Activated CD8-positive, alpha-beta T cell treated with anti-CD3 and anti-CD28 coated beads, Interleukin-2, amount 10 ng/mL, durations not matched to agents 7 days and 5 days (primary cell): Measurements from ENCODE around the gene SMKR1. TPM values are rescaled to one million over a fixed set of nuclear protein-coding genes. Genes with fewer than 3 reads are reported as not detected.

Experiments used
- ATAC-seq: fragments of 150-1000 bp; cut with Tn5 transposase; one replicate; pipeline ENCODE4 v1.10.0; 2021; ENCODE audit warnings: moderate library complexity
- CTCF ChIA-PET: fragments of 350-600 bp; sonication (Branson Sonifier 250); formaldehyde crosslinking; loops from one replicate; lab custom pipeline; 2021; ENCODE audit warnings: antibody characterized with exemption; lab: Charles Lee
- POLR2A ChIA-PET: fragments of 350-600 bp; sonication (Branson Sonifier 250); formaldehyde crosslinking; loops from one replicate; lab custom pipeline; 2021; ENCODE audit warnings: antibody characterized with exemption; lab: Charles Lee
- DNase-seq: peaks from one replicate; pipeline ENCODE4 v3.0.0-alpha.2; 2020
- H3K27ac Mint-ChIP-seq: one replicate; pipeline ENCODE4 v1.8.0; 2021; ENCODE audit warnings: mild to moderate bottlenecking, mixed read lengths
- H3K27me3 Mint-ChIP-seq: one replicate; pipeline ENCODE4 v1.8.0; 2021; ENCODE audit warnings: low read depth, mixed read lengths
- H3K36me3 Mint-ChIP-seq: one replicate; pipeline ENCODE4 v1.8.0; 2021; ENCODE audit warnings: low read depth, mixed read lengths
- H3K4me1 Mint-ChIP-seq: one replicate; pipeline ENCODE4 v1.8.0; 2021; ENCODE audit warnings: low read depth, mixed read lengths
- H3K4me3 Mint-ChIP-seq: one replicate; pipeline ENCODE4 v1.8.0; 2021; ENCODE audit warnings: mild to moderate bottlenecking, mixed read lengths
- H3K9me3 Mint-ChIP-seq: one replicate; pipeline ENCODE4 v1.8.0; 2022; ENCODE audit warnings: mixed read lengths; ENCODE audit not compliant: insufficient read depth
- total RNA-seq, 2 experiments: library from RNA; stranded (reverse); gene quantifications; one replicate each; pipeline ENCODE4 v1.2.3, GENCODE V29; 2021

Gene SMKR1
- total RNA-seq, 2 experiments from 2014 or later: 1.3 to 1.6 TPM

DNA sequence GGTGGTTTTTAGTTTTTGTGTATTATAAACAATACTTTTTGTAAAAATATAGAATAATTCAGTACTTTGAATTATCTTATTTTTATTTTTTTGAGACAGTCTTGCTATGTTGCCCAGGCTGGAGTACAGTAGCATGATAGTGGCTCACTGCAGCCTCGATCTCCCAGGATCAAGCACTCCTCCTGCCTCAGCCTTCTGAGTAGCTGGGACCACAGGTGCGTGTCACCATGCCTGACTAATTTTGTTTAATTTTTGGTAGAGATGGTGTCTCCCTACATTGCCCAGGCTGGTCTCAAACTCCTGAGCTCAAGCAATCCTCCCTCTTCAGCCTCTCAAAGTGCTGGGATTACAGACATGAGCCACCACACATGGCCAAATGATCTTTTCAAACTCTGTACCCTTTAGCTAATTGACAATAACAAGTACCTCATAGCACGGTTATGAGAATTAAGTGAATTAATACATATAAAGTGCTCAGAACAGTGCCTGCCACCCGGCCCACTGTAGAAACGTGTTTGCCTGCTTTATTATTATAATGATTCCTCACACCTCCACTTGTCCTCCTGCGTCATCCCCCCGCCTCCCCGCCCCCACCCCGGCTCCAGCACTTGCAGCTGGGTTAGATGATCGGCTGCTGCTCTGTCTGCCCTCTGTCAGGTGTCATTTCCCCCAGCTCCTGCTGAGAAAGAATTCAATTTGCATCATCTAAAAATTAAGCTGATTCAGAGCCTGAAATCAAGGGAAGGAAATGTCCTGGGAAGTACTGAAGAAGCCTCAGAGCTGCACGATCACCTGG lies 55.6 kb downstream of the SMKR1 start:
- no peak for DNase-seq
- ChIA-PET POLR2A (no interaction called here), CTCF (no interaction called here)
- no peaks in the 10 kb centered on the region for H3K36me3 Mint-ChIP-seq
- H3K4me1 Mint-ChIP-seq: peaks cover 5% of the 10 kb centered on the region
- no peak overlapping the region for H3K27ac Mint-ChIP-seq
- no peaks in the 10 kb centered on the region for H3K9me3 Mint-ChIP-seq
- peaks cover 10% of the 10 kb centered on the region for H3K27me3 Mint-ChIP-seq
- ATAC-seq: no peak
- H3K4me3 Mint-ChIP-seq: no peak overlapping the region

DNA sequence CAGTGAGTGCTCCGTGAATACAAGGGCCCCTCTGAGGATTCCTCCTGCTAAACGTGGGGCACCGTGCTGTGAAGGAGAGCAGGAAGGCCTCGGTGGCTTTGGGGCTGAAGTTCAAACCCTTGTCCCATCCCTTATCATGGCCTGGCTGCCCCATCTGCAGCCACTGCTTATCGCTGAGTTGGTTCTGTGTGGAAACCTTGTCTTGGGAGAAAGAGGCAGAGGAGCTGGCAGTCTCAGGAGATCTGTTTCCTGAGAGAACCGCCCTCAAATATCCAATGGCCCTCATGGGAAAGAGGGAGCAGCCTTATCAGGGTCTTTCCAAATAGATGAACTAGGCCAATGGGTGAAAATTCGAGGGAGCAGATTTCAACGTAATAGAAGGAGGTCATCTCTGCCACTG lies 57.2 kb downstream of the SMKR1 start:
- H3K27ac Mint-ChIP-seq: no peak overlapping the region
- POLR2A ChIA-PET: no interaction called here
- no peaks in the 10 kb centered on the region for H3K36me3 Mint-ChIP-seq
- peaks cover 8% of the 10 kb centered on the region for H3K27me3 Mint-ChIP-seq
- no peak overlapping the region for H3K4me3 Mint-ChIP-seq
- ATAC-seq: no peak
- H3K9me3 Mint-ChIP-seq: no peaks in the 10 kb centered on the region
- CTCF ChIA-PET: no interaction called here
- DNase-seq: no peak
- H3K4me1 Mint-ChIP-seq: no peaks in the 10 kb centered on the region

DNA sequence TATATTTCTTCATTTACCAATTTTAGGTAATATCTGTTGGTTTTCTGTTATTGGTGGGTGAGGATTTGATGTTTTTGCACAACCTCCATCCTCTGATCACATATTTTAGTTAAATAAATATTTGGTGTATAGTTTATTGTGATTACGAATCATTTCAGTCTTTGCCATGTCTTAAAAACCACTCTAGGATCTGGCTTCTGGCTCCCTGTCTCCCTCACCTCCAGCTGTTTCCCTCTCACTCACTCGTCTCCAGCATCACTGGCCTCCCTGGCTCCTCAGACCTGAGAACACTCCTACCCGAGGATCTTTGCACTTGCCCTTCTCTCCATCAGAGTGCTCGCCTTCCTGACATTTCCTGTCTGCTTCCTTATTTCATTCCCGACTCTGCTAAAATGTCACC lies 58.5 kb downstream of the SMKR1 start:
- CTCF ChIA-PET: no interaction called here
- POLR2A ChIA-PET: no interaction called here
- DNase-seq: no peak
- no peaks in the 10 kb centered on the region for H3K9me3 Mint-ChIP-seq
- peaks cover 10% of the 10 kb centered on the region for H3K27me3 Mint-ChIP-seq
- H3K36me3 Mint-ChIP-seq: no peaks in the 10 kb centered on the region
- H3K27ac Mint-ChIP-seq: no peak overlapping the region
- H3K4me1 Mint-ChIP-seq: no peaks in the 10 kb centered on the region
- H3K4me3 Mint-ChIP-seq: no peak overlapping the region
- no peak for ATAC-seq

- ChIA-PET POLR2A (no interaction called here), CTCF (no interaction called here)
- H3K27me3 Mint-ChIP-seq: peaks cover 12% of the 10 kb centered on the region
- no peaks in the 10 kb centered on the region for H3K9me3 Mint-ChIP-seq
- no peak for ATAC-seq
- no peak for DNase-seq
- H3K27ac Mint-ChIP-seq: no peak overlapping the region
- H3K4me1 Mint-ChIP-seq: peaks cover 3% of the 10 kb centered on the region
- H3K4me3 Mint-ChIP-seq: no peak overlapping the region
- no peaks in the 10 kb centered on the region for H3K36me3 Mint-ChIP-seq
These were observed 59.5 kb downstream of the SMKR1 start for GRCh38 chr7:129561677-129562359.

Other genes with a start within 250 kb of the SMKR1 start
- gene STRIP2, start 68.1 kb upstream of the SMKR1 start, total RNA-seq: 1 to 10 TPM; 6.6 to 7.1 TPM
- gene NRF1, start 109.2 kb downstream of the SMKR1 start, total RNA-seq: 10 to 100 TPM; 28.1 to 30.0 TPM